GM23338 (cell line): ENCODE results near the gene GOLGA6L1. TPM values are rescaled to one million over a fixed set of nuclear protein-coding genes. Genes with fewer than 3 reads are reported as not detected.
"Not testable (repeated sequence)": the region's sequence is repeated elsewhere in the genome, so short reads cannot be mapped to it uniquely, and the experiment has no call there.

Experiments
- ATAC-seq: fragments of 200-7000 bp; cut with Tn5 transposase; 3 replicates; pipeline ENCODE4 v1.9.1; 2020
- DNase-seq: peaks from one replicate; pipeline ENCODE4 v3.0.0-alpha.2; 2015; ENCODE audit warnings: low spot score
- H2AFZ ChIP-seq: fragments of 200-600 bp; sonication (generic); 2 replicates; pipeline ENCODE4 v1.8.0; 2016; ENCODE audit warnings: antibody characterized with exemption, mild to moderate bottlenecking, moderate library complexity
- H3F3A ChIP-seq: fragments of 200-600 bp; sonication (generic); replicated peaks from 2 replicates; pipeline ENCODE4 v1.8.0; 2017; ENCODE audit warnings: antibody characterized with exemption, mixed run types, low read depth
- H3K27ac ChIP-seq: fragments of 200-600 bp; sonication (generic); 2 replicates; pipeline ENCODE4 v1.6.1; 2016; ENCODE audit warnings: low read depth
- H3K27me3 ChIP-seq: fragments of 200-600 bp; sonication (generic); 2 replicates; pipeline ENCODE4 v1.8.0; 2016; ENCODE audit warnings: mild to moderate bottlenecking, mixed run types, moderate library complexity; ENCODE audit not compliant: insufficient read depth
- H3K36me3 ChIP-seq: fragments of 200-600 bp; sonication (generic); 2 replicates; pipeline ENCODE4 v1.8.0; 2016; ENCODE audit warnings: mild to moderate bottlenecking; ENCODE audit not compliant: insufficient read depth
- H3K4me1 ChIP-seq: fragments of 200-600 bp; sonication (generic); 2 replicates; pipeline ENCODE4 v1.8.0; 2016; ENCODE audit warnings: mild to moderate bottlenecking, moderate library complexity; ENCODE audit not compliant: insufficient read depth
- H3K4me2 ChIP-seq: fragments of 200-600 bp; sonication (generic); 2 replicates; pipeline ENCODE4 v1.7.1; 2017; ENCODE audit warnings: mixed run types
- H3K4me3 ChIP-seq: fragments of 200-600 bp; sonication (generic); 2 replicates; pipeline ENCODE4 v1.6.1; 2016; ENCODE audit warnings: mixed run types
- H3K79me2 ChIP-seq: fragments of 200-600 bp; sonication (generic); replicated peaks from 2 replicates; pipeline ENCODE4 v1.8.0; 2017; ENCODE audit warnings: mild to moderate bottlenecking; ENCODE audit not compliant: insufficient read depth
- H3K9me2 ChIP-seq: fragments of 200-600 bp; sonication (generic); 2 replicates; pipeline ENCODE4 v1.8.0; 2017; ENCODE audit not compliant: insufficient read depth
- H4K20me1 ChIP-seq: fragments of 200-600 bp; sonication (generic); replicated peaks from 2 replicates; pipeline ENCODE4 v1.8.0; 2017; ENCODE audit warnings: mild to moderate bottlenecking; ENCODE audit not compliant: insufficient read depth
- H3K27ac Mint-ChIP-seq: 2 replicates; pipeline ENCODE4 v1.8.0; 2020; ENCODE audit warnings: inconsistent platforms, mild to moderate bottlenecking, moderate library complexity, mixed read lengths
- H3K27me3 Mint-ChIP-seq: 3 replicates; pipeline ENCODE4 v1.8.0; 2022; ENCODE audit warnings: low read depth, mild to moderate bottlenecking, moderate library complexity, mixed read lengths, inconsistent platforms; ENCODE audit not compliant: insufficient read depth, poor library complexity
- H3K36me3 Mint-ChIP-seq: 3 replicates; pipeline ENCODE4 v1.8.0; 2021; ENCODE audit warnings: low read depth, mild to moderate bottlenecking, inconsistent platforms, moderate library complexity, mixed read lengths
- H3K4me1 Mint-ChIP-seq: 3 replicates; pipeline ENCODE4 v1.8.0; 2020; ENCODE audit warnings: mild to moderate bottlenecking, inconsistent platforms, mixed read lengths
- H3K4me3 Mint-ChIP-seq: 3 replicates; pipeline ENCODE4 v1.8.0; 2021; ENCODE audit warnings: moderate library complexity, mild to moderate bottlenecking, inconsistent platforms, mixed read lengths
- H3K9me3 Mint-ChIP-seq: 3 replicates; pipeline ENCODE4 v1.8.0; 2020; ENCODE audit warnings: moderate library complexity, mild to moderate bottlenecking, inconsistent platforms, mixed read lengths
- CREB1 ChIP-seq: fragments of 250-450 bp; sonication (Bioruptor Pico); IDR thresholded peaks from 2 replicates; pipeline ENCODE4 v1.5.0; 2020; ENCODE audit warnings: low read depth, mild to moderate bottlenecking, moderate library complexity
- ETS1 ChIP-seq: IDR thresholded peaks from 2 replicates; pipeline ENCODE4 v1.6.1; 2016; ENCODE audit warnings: antibody characterized with exemption
- EZH2 ChIP-seq: fragments of 200-600 bp; sonication (generic); IDR thresholded peaks from one replicate; pipeline ENCODE4 v1.8.0; 2017; ENCODE audit warnings: antibody characterized with exemption, mild to moderate bottlenecking, low read depth; ENCODE audit not compliant: unreplicated experiment
- EZH2phosphoT487 ChIP-seq: fragments of 200-600 bp; sonication (generic); IDR thresholded peaks from one replicate; pipeline ENCODE4 v1.8.1; 2018; ENCODE audit warnings: antibody characterized with exemption; ENCODE audit not compliant: unreplicated experiment
- JUNB ChIP-seq: IDR thresholded peaks from one replicate; pipeline ENCODE4 v1.6.1; 2016; ENCODE audit warnings: antibody characterized with exemption; ENCODE audit not compliant: unreplicated experiment
- NANOG ChIP-seq: IDR thresholded peaks from 2 replicates; pipeline ENCODE4 v1.6.1; 2016; ENCODE audit warnings: antibody characterized with exemption, borderline replicate concordance
- POLR2AphosphoS5 ChIP-seq: IDR thresholded peaks from 2 replicates; pipeline ENCODE4 v1.6.1; 2016; ENCODE audit warnings: antibody characterized with exemption, low read depth
- STAT1 ChIP-seq: IDR thresholded peaks from one replicate; pipeline ENCODE4 v1.6.1; 2016; ENCODE audit warnings: antibody characterized with exemption; ENCODE audit not compliant: unreplicated experiment
- ZNF114 ChIP-seq: fragments of 250-450 bp; sonication (Bioruptor Pico); IDR thresholded peaks from 2 replicates; pipeline ENCODE4 v1.5.0; 2020; ENCODE audit warnings: mild to moderate bottlenecking, moderate library complexity
- ZNF331 ChIP-seq: fragments of 250-450 bp; sonication (Bioruptor Pico); IDR thresholded peaks from 2 replicates; pipeline ENCODE4 v1.5.0; 2020; ENCODE audit warnings: low read depth, mild to moderate bottlenecking, moderate library complexity
- polyA plus RNA-seq: library from polyadenylated mRNA; unstranded; fragments of >200 nt; fragmentation: Nextera tagmentation; extraction: Ambion mirVana; gene quantifications from 2 replicates; pipeline ENCODE4 v1.2.1, GENCODE V29; 2016
- total RNA-seq: library from RNA; depleted of rRNA; stranded (reverse); fragments of >200 nt; shearing (Covaris generic); gene quantifications from 2 replicates; pipeline ENCODE4 v1.2.3, GENCODE V29; 2014
- TF ChIP-seq, protein P1 (sequence below): IDR thresholded peaks from one replicate; pipeline ENCODE4 v1.6.1; 2018; ENCODE audit warnings: antibody characterized with exemption; ENCODE audit not compliant: unreplicated experiment

GOLGA6L1 gene
- total and polyA plus RNA-seq, 2 experiments from 2014 or later = not detected

GRCh38 chr15:23083115-23083514 lies 53.5 kb downstream of the GOLGA6L1 start (continued):
- TF ChIP-seq, protein P1, sequence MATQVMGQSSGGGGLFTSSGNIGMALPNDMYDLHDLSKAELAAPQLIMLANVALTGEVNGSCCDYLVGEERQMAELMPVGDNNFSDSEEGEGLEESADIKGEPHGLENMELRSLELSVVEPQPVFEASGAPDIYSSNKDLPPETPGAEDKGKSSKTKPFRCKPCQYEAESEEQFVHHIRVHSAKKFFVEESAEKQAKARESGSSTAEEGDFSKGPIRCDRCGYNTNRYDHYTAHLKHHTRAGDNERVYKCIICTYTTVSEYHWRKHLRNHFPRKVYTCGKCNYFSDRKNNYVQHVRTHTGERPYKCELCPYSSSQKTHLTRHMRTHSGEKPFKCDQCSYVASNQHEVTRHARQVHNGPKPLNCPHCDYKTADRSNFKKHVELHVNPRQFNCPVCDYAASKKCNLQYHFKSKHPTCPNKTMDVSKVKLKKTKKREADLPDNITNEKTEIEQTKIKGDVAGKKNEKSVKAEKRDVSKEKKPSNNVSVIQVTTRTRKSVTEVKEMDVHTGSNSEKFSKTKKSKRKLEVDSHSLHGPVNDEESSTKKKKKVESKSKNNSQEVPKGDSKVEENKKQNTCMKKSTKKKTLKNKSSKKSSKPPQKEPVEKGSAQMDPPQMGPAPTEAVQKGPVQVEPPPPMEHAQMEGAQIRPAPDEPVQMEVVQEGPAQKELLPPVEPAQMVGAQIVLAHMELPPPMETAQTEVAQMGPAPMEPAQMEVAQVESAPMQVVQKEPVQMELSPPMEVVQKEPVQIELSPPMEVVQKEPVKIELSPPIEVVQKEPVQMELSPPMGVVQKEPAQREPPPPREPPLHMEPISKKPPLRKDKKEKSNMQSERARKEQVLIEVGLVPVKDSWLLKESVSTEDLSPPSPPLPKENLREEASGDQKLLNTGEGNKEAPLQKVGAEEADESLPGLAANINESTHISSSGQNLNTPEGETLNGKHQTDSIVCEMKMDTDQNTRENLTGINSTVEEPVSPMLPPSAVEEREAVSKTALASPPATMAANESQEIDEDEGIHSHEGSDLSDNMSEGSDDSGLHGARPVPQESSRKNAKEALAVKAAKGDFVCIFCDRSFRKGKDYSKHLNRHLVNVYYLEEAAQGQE = no peak
- TF ChIP-seq POLR2AphosphoS5 (no peak), STAT1 (no peak), CREB1 (CRISPR knock-in tag) (no peak), NANOG (no peak), ETS1 (no peak), ZNF114 (CRISPR knock-in tag) (no peak), EZH2 (no peak)

DNA sequence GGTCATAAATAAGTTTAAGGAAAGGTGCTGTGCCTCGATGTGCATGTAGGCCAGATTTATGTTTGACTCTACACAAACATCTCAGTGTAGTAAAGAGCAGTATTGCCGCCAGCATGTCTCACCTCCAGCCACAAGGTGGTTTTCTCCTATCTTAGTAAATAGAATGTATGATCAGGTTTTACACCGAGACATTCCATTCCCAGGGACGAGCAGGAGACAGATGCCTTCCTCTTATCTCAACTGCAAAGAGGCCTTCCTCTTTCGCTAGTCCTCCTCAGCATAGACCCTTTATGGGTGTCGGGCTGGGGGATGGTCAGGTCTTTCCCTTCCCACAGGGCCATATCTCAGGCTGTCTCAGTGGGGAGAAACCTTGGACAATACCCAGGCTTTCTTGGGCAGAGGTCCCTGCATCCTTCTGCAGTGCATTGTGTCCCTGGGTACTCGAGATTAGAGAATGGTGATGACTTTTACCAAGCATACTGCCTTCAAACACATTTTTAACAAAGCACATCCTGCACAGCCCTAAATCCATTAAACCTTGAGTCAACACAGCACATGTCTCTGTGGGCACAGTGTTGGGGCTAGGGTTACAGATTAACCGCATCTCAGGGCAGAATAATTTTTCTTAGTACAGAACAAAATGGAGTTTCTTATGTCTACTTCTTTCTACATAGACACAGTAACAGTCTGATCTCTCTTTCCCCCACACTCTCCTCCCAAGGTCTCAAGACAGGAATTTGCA lies 54.5 kb downstream of the GOLGA6L1 start:
- H3K4me1 ChIP-seq, H2AFZ ChIP-seq, H3K9me3 Mint-ChIP-seq, H3K36me3 ChIP-seq, H3K4me3 Mint-ChIP-seq, H3K79me2 ChIP-seq, H3K4me3 ChIP-seq, H3K36me3 Mint-ChIP-seq, H3K27ac ChIP-seq, H3K27me3 ChIP-seq, H3F3A ChIP-seq, ATAC-seq, H3K27ac Mint-ChIP-seq, H3K27me3 Mint-ChIP-seq, H3K4me1 Mint-ChIP-seq, H3K4me2 ChIP-seq, H4K20me1 ChIP-seq, H3K9me2 ChIP-seq, DNase-seq: not testable (repeated sequence)

DNA sequence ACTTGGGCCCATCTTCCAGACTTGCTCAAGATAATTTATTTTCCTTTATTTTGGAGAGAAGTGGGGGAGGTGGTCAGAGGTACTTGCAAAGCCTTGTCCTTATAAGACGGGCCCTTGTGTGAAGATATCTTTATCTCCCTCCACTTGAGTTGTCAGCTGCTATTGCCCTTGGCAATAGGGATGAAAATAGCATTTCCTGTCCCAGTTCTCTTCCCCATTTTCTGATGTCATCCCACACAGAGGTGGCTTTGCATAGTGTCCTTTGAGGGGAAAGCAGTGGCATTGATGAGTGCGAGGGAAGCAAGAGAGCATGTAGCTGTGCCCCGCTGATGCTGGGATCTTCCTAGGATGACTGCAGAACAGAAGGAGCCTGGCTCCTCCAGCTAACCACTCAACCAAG lies 55.4 kb downstream of the GOLGA6L1 start:
- no peak overlapping the region for H3K27ac ChIP-seq
- no peaks in the 10 kb centered on the region for H3K9me3 Mint-ChIP-seq
- H2AFZ ChIP-seq = no peak overlapping the region
- no peaks in the 10 kb centered on the region for H3K36me3 Mint-ChIP-seq
- ATAC-seq (no peak), DNase-seq (no peak)
- H3K79me2 ChIP-seq = no peaks in the 10 kb centered on the region
- no peak overlapping the region for H3K4me3 Mint-ChIP-seq
- H3F3A ChIP-seq = no peaks in the 10 kb centered on the region
- H3K9me2 ChIP-seq = no peaks in the 10 kb centered on the region
- no peaks in the 10 kb centered on the region for H3K4me1 ChIP-seq
- H3K27ac Mint-ChIP-seq = no peak overlapping the region
- H3K4me3 ChIP-seq = no peak overlapping the region
- H4K20me1 ChIP-seq = no peaks in the 10 kb centered on the region
- H3K4me2 ChIP-seq = no peak overlapping the region
- no peaks in the 10 kb centered on the region for H3K27me3 ChIP-seq
- no peaks in the 10 kb centered on the region for H3K4me1 Mint-ChIP-seq
- peaks cover 7% of the 10 kb centered on the region for H3K27me3 Mint-ChIP-seq
- no peaks in the 10 kb centered on the region for H3K36me3 ChIP-seq
- TF ChIP-seq ZNF331 (CRISPR knock-in tag) = no peak
- no peak for TF ChIP-seq JUNB
- no peak for TF ChIP-seq ETS1
- TF ChIP-seq, protein P1 = no peak
- no peak for TF ChIP-seq EZH2phosphoT487
- TF ChIP-seq CREB1 (CRISPR knock-in tag) = no peak
- no peak for TF ChIP-seq NANOG
- no peak for TF ChIP-seq ZNF114 (CRISPR knock-in tag)
